H1 (cell line): ENCODE data around the gene ELP1. TPM values are rescaled to one million over a fixed set of nuclear protein-coding genes. Genes with fewer than 3 reads are reported as not detected.

Source experiments
- CTCF ChIA-PET: fragments of 300-600 bp; sonication (Branson Sonifier 250); formaldehyde crosslinking; loops from one replicate; lab custom pipeline; 2021; ENCODE audit not compliant: partially characterized antibody; lab: Charles Lee
- POLR2A ChIA-PET: fragments of 300-600 bp; sonication (Branson Sonifier 250); formaldehyde crosslinking; loops from one replicate; lab custom pipeline; 2021; ENCODE audit warnings: inconsistent platforms; ENCODE audit not compliant: partially characterized antibody; lab: Charles Lee
- DNase-seq, 2 experiments: peaks; one replicate each; pipeline versions ENCODE4 v3.0.0 to v3.0.0-alpha.2; 2010 to 2022; ENCODE audit warnings: low spot score in 2 of 2, low read depth in 1 of 2, mixed read lengths in 1 of 2
- FAIRE-seq: peaks from 2 replicates; lab custom pipeline; 2011; peaks lifted over from hg19 to GRCh38; lab: Jason Lieb, UNC
- H2AFZ ChIP-seq: 2 replicates; pipeline ENCODE4 v1.8.1; 2012; ENCODE audit warnings: low read length, inconsistent platforms
- H2AK5ac ChIP-seq: 2 replicates; pipeline ENCODE4 v1.6.1; 2013; ENCODE audit warnings: low read depth, low read length
- H2BK120ac ChIP-seq: replicated peaks from 2 replicates; pipeline ENCODE3; 2013; ENCODE audit warnings: low read depth, low read length, inconsistent platforms
- H2BK12ac ChIP-seq: 2 replicates; pipeline ENCODE4 v1.6.1; 2013; ENCODE audit warnings: low read depth, low read length
- H2BK15ac ChIP-seq: 2 replicates; pipeline ENCODE4 v1.6.1; 2013; ENCODE audit warnings: low read length
- H2BK20ac ChIP-seq: 2 replicates; pipeline ENCODE4 v1.6.1; 2013; ENCODE audit warnings: low read length
- H2BK5ac ChIP-seq: 2 replicates; pipeline ENCODE4 v1.6.1; 2013; ENCODE audit warnings: low read depth, low read length
- H3K14ac ChIP-seq: 2 replicates; pipeline ENCODE4 v1.6.1; 2013; ENCODE audit warnings: inconsistent platforms; ENCODE audit not compliant: insufficient read length
- H3K18ac ChIP-seq: 2 replicates; pipeline ENCODE4 v1.6.1; 2013; ENCODE audit warnings: low read length; ENCODE audit errors: extremely low read depth
- H3K23ac ChIP-seq: 2 replicates; pipeline ENCODE4 v1.6.1; 2013; ENCODE audit warnings: inconsistent platforms; ENCODE audit not compliant: insufficient read length
- H3K23me2 ChIP-seq: 2 replicates; pipeline ENCODE4 v1.6.1; 2013; ENCODE audit warnings: low read depth, low read length
- H3K27ac ChIP-seq: 2 replicates; pipeline ENCODE4 v1.6.1; 2011; ENCODE audit warnings: low read depth, low read length, inconsistent platforms
- H3K27me3 ChIP-seq, 4 experiments: replicated peaks in 1 of 4; 1 replicate in 1 of 4; 2 replicates in 3 of 4; pipeline versions ENCODE4 v1.6.1 to v1.8.1; 2011 to 2013; ENCODE audit warnings: low read length in 3 of 4, mild to moderate bottlenecking in 3 of 4, inconsistent platforms in 2 of 4, mixed read lengths in 2 of 4, moderate library complexity in 1 of 4; ENCODE audit not compliant: control insufficient read depth in 3 of 4, insufficient read depth in 3 of 4; ENCODE audit errors: extremely low read depth in 1 of 4
- H3K36me3 ChIP-seq, 4 experiments: 2 replicates each; pipeline versions ENCODE4 v1.6.1 to v1.8.1; 2011 to 2013; ENCODE audit warnings: mild to moderate bottlenecking in 4 of 4, low read length in 3 of 4, moderate library complexity in 2 of 4, control low read depth in 1 of 4, inconsistent platforms in 1 of 4; ENCODE audit not compliant: insufficient read depth in 4 of 4, control insufficient read depth in 2 of 4
- H3K4ac ChIP-seq: replicated peaks from 2 replicates; pipeline ENCODE3; 2013; ENCODE audit warnings: low read length, low read depth, mixed read lengths, inconsistent platforms; ENCODE audit not compliant: insufficient read length
- H3K4me1 ChIP-seq, 4 experiments: replicated peaks in 1 of 4; 1 replicate in 1 of 4; 2 replicates in 3 of 4; pipeline versions ENCODE4 v1.6.1 to v1.8.1; 2011 to 2013; ENCODE audit warnings: low read length in 3 of 4, inconsistent platforms in 2 of 4, mixed read lengths in 1 of 4; ENCODE audit not compliant: insufficient read depth in 4 of 4, control insufficient read depth in 3 of 4
- H3K4me2 ChIP-seq, 2 experiments: 2 replicates each; pipeline versions ENCODE4 v1.6.1 to v1.8.1; 2011 to 2013; ENCODE audit warnings: low read depth in 2 of 2, low read length in 2 of 2, control low read depth in 1 of 2, inconsistent platforms in 1 of 2, mild to moderate bottlenecking in 1 of 2; ENCODE audit not compliant: insufficient read depth in 1 of 2
- H3K4me3 ChIP-seq, 4 experiments: fragments of 200-600, 300-600 bp in 1 of 4; sonication (generic), shearing (Covaris generic), sonication (Bioruptor Twin) in 1 of 4; 2 replicates each; pipeline versions ENCODE4 v1.5.1 to v1.8.1; 2011 to 2016; ENCODE audit warnings: low read length in 4 of 4, low read depth in 3 of 4, control low read depth in 2 of 4, inconsistent platforms in 2 of 4, mild to moderate bottlenecking in 2 of 4, mixed read lengths in 1 of 4, moderate library complexity in 1 of 4; ENCODE audit not compliant: insufficient read depth in 2 of 4; ENCODE audit errors: extremely low read depth in 1 of 4
- H3K56ac ChIP-seq: replicated peaks from 2 replicates; pipeline ENCODE3; 2013; ENCODE audit warnings: low read depth, mild to moderate bottlenecking, mixed read lengths, low read length, inconsistent platforms; ENCODE audit not compliant: insufficient read length
- H3K79me1 ChIP-seq: 2 replicates; pipeline ENCODE4 v1.6.1; 2013; ENCODE audit warnings: low read depth, low read length, control low read depth
- H3K79me2 ChIP-seq, 2 experiments: 2 replicates each; pipeline versions ENCODE4 v1.6.1 to v1.8.1; 2012 to 2013; ENCODE audit warnings: low read length in 2 of 2, mild to moderate bottlenecking in 2 of 2, inconsistent platforms in 1 of 2; ENCODE audit not compliant: insufficient read depth in 2 of 2, control insufficient read depth in 1 of 2
- H3K9ac ChIP-seq, 4 experiments: replicated peaks in 1 of 4; 1 replicate in 1 of 4; 2 replicates in 3 of 4; pipeline versions ENCODE4 v1.6.1 to v1.8.1; 2011 to 2013; ENCODE audit warnings: low read depth in 3 of 4, low read length in 3 of 4, control low read depth in 2 of 4, mild to moderate bottlenecking in 2 of 4, moderate library complexity in 2 of 4, inconsistent platforms in 1 of 4; ENCODE audit errors: extremely low read depth in 1 of 4
- H3K9me3 ChIP-seq, 2 experiments: 2 replicates each; pipeline versions ENCODE4 v1.6.1 to v1.8.1; 2012 to 2013; ENCODE audit warnings: mild to moderate bottlenecking in 2 of 2, moderate library complexity in 2 of 2, control low read depth in 1 of 2, inconsistent platforms in 1 of 2, low read depth in 1 of 2, low read length in 1 of 2, mixed read lengths in 1 of 2; ENCODE audit not compliant: insufficient read depth in 2 of 2
- H4K20me1 ChIP-seq, 2 experiments: replicated peaks in 1 of 2; 2 replicates each; pipeline versions ENCODE3 to v1.8.1; 2011 to 2013; ENCODE audit warnings: inconsistent platforms in 2 of 2, low read length in 2 of 2, mild to moderate bottlenecking in 1 of 2; ENCODE audit not compliant: insufficient read depth in 2 of 2, control insufficient read depth in 1 of 2
- H4K5ac ChIP-seq: 2 replicates; pipeline ENCODE4 v1.6.1; 2013; ENCODE audit warnings: low read length, low read depth, mixed read lengths, inconsistent platforms; ENCODE audit not compliant: insufficient read length
- H4K8ac ChIP-seq: 2 replicates; pipeline ENCODE4 v1.8.0; 2013; ENCODE audit warnings: mild to moderate bottlenecking, moderate library complexity, low read length, inconsistent platforms; ENCODE audit not compliant: insufficient read depth; ENCODE audit errors: extremely low read depth
- H4K91ac ChIP-seq: replicated peaks from 2 replicates; pipeline ENCODE3; 2013; ENCODE audit warnings: low read length, mixed read lengths, inconsistent platforms; ENCODE audit not compliant: insufficient read length
- ATF2 ChIP-seq: IDR thresholded peaks from 2 replicates; pipeline ENCODE4 v1.6.1; 2012; ENCODE audit warnings: low read length, inconsistent platforms
- BACH1 ChIP-seq: IDR thresholded peaks from 2 replicates; pipeline ENCODE4 v1.6.1; 2012; ENCODE audit warnings: low read length, improper control_type of control experiment
- BRCA1 ChIP-seq: IDR thresholded peaks from 2 replicates; pipeline ENCODE4 v1.6.1; 2012; ENCODE audit warnings: low read depth, low read length, improper control_type of control experiment
- CREB1 ChIP-seq: IDR thresholded peaks from 2 replicates; pipeline ENCODE4 v1.6.1; 2012; ENCODE audit warnings: inconsistent platforms
- CTBP2 ChIP-seq: IDR thresholded peaks from 2 replicates; pipeline ENCODE4 v1.7.0; 2011; ENCODE audit warnings: borderline replicate concordance, mild to moderate bottlenecking, moderate library complexity, mixed read lengths, low read length; ENCODE audit not compliant: insufficient read depth, insufficient read length
- KDM1A ChIP-seq: fragments of 200-600, 300-600 bp; sonication (generic); IDR thresholded peaks from 2 replicates; pipeline ENCODE4 v1.7.1; 2016; ENCODE audit warnings: mild to moderate bottlenecking, low read length, borderline replicate concordance
- SIN3A ChIP-seq, 2 experiments: IDR thresholded peaks in 1 of 2; conservative IDR thresholded peaks in 1 of 2; 2 replicates each; pipeline ENCODE4 v1.6.1; 2011 to 2012; ENCODE audit warnings: low read length in 2 of 2, improper control_type of control experiment in 1 of 2, low read depth in 1 of 2, mild to moderate bottlenecking in 1 of 2
- SP2 ChIP-seq: IDR thresholded peaks from 2 replicates; pipeline ENCODE4 v1.6.1; 2012; ENCODE audit warnings: mild to moderate bottlenecking, low read length, inconsistent platforms
- SRF ChIP-seq: IDR thresholded peaks from 2 replicates; pipeline ENCODE4 v1.6.1; 2011; ENCODE audit warnings: mild to moderate bottlenecking, low read depth, low read length, moderate library complexity
- TAF7 ChIP-seq: optimal IDR thresholded peaks from 2 replicates; pipeline ENCODE3; 2011; ENCODE audit warnings: low read depth, mild to moderate bottlenecking, inconsistent platforms, low read length, moderate library complexity, borderline replicate concordance
- WGBS, 2 experiments: shearing (Covaris generic) in 1 of 2; methylation state at CpG; one replicate each; pipeline versions ENCODE4 v1.1.6 to v1.1.7; 2013 to 2015; ENCODE audit warnings: low lambda C conversion rate in 2 of 2, mixed read lengths in 2 of 2, inconsistent platforms in 1 of 2, low coverage in 1 of 2, missing lambda C conversion rate in 1 of 2; ENCODE audit not compliant: insufficient replicate concordance in 2 of 2, insufficient coverage in 1 of 2, insufficient read length in 1 of 2; ENCODE audit errors: extremely low coverage in 1 of 2, missing lambda C conversion rate in 1 of 2; 5-methylcytosine and 5-hydroxymethylcytosine counted together
- polyA plus RNA-seq, 7 experiments: library from polyadenylated mRNA; depleted of rRNA in 3 of 7; stranded (reverse) in 5 of 7; unstranded in 2 of 7; fragments of >200 nt in 5 of 7; fragments of 200-250 nt in 2 of 7; gene quantifications; 1 replicate in 5 of 7; 2 replicates in 1 of 7; 4 replicates in 1 of 7; pipeline versions ENCODE4 v1.2.1 to v1.2.3, GENCODE V29; 2011 to 2013; ENCODE audit warnings: missing spikeins in 2 of 7, mixed read lengths in 2 of 7
- total RNA-seq: library from RNA; stranded (reverse); fragmentation: NEBNext Ultra II Directional; extraction: Animal tissue kit (Norgen Biotek cat#: 25700); gene quantifications from 2 replicates; pipeline ENCODE4 v1.2.1, GENCODE V29; 2021

The ELP1 gene
- total and polyA plus RNA-seq, 2 of the 8 experiments (the other 6 are each of a cell fraction or from before 2014, with no cell fraction given): 13.9 to 31.3 TPM

GRCh38 chr9:108897324-108898096, 36.4 kb downstream of the ELP1 start:
- peaks cover 0 to 5% of the 10 kb centered on the region in 2 experiments for H4K20me1 ChIP-seq
- no peak overlapping the region for H3K27ac ChIP-seq
- H2BK20ac ChIP-seq: no peak overlapping the region
- ChIA-PET POLR2A (no interaction called here), CTCF (no interaction called here)
- H2BK15ac ChIP-seq: no peak overlapping the region
- H3K23me2 ChIP-seq: peaks cover 2% of the 10 kb centered on the region; the same call in 1 of the 2 replicates
- no peak overlapping the region for H4K91ac ChIP-seq
- H3K18ac ChIP-seq: no peak overlapping the region
- H2AFZ ChIP-seq: no peak overlapping the region
- no peak overlapping the region for H2BK12ac ChIP-seq
- H2BK120ac ChIP-seq: no peak overlapping the region
- no peak overlapping the region for H4K8ac ChIP-seq
- H3K4me2 ChIP-seq: no peak overlapping the region
- FAIRE-seq (no peak), DNase-seq (no peak)
- H3K9me3 ChIP-seq: no peaks in the 10 kb centered on the region
- H3K4me3 ChIP-seq: no peak overlapping the region
- no peak overlapping the region for H3K9ac ChIP-seq
- no peak overlapping the region for H3K23ac ChIP-seq
- no peak overlapping the region for H2BK5ac ChIP-seq
- peaks cover 16 to 65% (median 50%) of the 10 kb centered on the region in 4 experiments for H3K36me3 ChIP-seq
- no peak overlapping the region for H4K5ac ChIP-seq
- 81% methylated on average over 2 of the region's 2 CpGs; no CpG with 5 or more reads in 1 of the 2 experiments for WGBS, 2 experiments
- no peaks in the 10 kb centered on the region for H3K79me1 ChIP-seq
- H2AK5ac ChIP-seq: no peak overlapping the region
- H3K4me1 ChIP-seq: no peaks in the 10 kb centered on the region
- H3K79me2 ChIP-seq: no peaks in the 10 kb centered on the region
- H3K27me3 ChIP-seq: no peaks in the 10 kb centered on the region
- no peak overlapping the region for H3K4ac ChIP-seq
- no peak overlapping the region for H3K56ac ChIP-seq
- no peak overlapping the region for H3K14ac ChIP-seq
- no peak for TF ChIP-seq SRF
- no peak for TF ChIP-seq ATF2
- no peak for TF ChIP-seq CTBP2
- no peak for TF ChIP-seq KDM1A
- no peak for TF ChIP-seq TAF7
- no peak for TF ChIP-seq CREB1
- no peak for TF ChIP-seq BACH1
- no peak for TF ChIP-seq BRCA1
- no peak for TF ChIP-seq SIN3A (conservative IDR thresholded peaks at IDR 0.05 in 1 of 2, IDR thresholded peaks at IDR 0.05 in 1 of 2; ENCODE audit: low read depth in 1 of 2, low read length in 2 of 2)
- no peak for TF ChIP-seq SP2
